GM18502 (cell line): Measurements from ENCODE around the gene MAST4.

ENCODE experiments used
- ATAC-seq: cut with Tn5 transposase; IDR thresholded peaks from one replicate; pipeline ENCODE4 v1.9.1; 2021; ENCODE audit warnings: mild to moderate bottlenecking; ENCODE audit not compliant: unreplicated experiment, poor library complexity

The MAST4 gene

DNA sequence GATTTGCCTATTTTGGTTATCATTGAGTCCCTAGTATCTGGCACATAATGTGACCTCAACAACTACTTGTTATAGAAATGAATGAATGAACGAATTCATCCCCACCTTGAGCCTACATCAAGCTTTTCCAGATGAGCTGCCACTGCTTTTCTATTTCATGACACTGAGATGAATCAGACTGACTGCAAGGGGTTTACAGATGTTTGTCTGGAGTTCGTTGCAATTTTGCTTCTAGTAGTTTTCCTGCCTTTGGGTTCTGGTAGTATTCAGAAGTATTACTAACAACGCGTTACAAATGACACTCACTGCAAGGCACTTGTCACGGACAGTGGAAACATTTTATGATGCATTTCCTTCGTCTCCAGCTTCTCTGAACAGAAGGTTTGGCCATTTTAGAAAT, 378.1 kb downstream of the MAST4 start:
- no peak for ATAC-seq

DNA sequence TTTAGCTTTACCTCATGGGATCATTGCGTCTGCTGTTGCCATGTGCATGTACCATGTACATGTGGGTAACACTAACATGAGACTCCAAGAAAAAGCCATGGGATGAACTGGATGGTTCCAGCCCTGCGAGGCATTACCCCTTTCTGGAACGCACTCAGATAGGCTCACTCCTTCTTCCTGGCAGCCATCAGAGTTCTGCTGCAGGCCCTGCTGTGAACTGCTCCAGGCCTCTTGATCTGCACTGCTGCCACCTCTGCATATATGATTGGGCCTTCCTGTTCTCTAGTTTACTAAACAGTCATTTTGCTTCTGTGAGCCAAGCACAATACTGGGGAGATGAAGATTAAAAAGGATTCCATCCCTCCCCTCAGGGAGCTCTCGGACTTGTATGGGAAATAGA, 379.9 kb downstream of the MAST4 start:
- ATAC-seq, result no peak

DNA sequence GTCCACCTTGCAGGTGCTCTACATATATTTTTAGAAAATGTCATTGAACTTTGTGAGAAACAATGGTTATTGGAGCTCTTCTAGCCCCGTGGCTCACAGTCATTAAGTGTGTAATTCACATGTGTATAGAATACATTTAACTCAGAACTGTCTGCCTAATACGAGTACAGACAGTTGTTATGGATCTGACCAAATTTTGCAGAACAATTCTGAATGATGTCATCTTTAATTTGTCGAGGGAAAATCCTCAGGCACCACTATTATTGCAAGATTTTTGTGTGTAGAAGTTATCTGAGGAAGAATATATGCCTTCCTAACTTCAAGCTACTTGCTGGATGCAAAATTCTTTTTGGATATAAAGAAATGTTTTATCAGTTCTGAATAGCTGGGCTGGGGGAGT, 383.5 kb downstream of the MAST4 start:
- no peak for ATAC-seq

DNA sequence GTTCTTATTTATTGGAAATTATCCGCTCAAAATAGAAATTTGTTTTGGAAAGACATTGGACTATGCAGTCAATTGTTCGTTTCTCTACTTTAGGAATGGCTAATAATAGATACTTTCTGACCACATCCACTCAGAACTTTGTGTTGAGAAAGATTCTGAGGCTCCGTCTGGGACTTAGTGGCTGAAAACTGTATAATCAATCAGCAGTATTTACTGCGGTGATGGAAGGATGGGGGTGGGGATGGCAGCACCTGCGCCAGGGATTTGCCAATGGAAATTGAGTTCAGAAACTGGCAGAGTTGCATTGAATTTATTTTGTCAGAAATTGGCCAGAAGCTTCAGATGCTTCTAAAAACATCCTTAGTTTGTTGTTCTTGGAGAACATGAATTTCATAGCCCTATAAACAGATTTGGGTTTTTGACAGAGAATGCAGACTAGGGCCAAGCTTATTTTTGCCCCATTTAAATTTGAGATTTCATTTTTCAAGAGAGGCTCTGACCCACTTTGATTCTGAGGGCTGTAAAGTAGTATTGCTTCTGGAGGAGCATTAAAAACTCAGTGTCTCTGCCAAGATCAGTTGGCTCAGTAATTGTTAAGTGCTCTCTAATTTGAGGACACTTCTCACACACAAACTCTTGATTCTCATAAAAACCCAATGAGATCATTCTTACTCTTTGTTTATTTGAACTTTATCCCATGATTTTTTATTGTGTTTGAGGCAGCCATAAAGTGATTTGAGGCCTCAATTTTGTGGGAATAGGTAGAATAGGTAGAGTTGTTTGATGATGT, 385.3 kb downstream of the MAST4 start:
- no peak for ATAC-seq

DNA sequence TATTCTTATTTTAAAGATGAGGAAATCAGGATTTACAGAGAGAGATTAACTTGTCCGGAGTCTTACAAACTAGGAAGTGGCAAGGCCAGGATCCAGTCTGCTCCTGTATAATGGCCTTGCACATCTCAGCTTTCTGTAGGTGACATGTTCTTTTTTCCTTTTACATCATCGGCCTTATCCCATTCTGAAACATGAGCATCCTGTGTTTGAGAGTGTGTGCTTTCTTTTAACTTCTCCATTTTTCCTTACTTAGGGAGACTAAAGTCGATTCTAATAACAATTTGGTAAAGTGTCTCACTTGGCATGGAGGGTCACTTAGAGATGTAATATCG, 385.8 kb downstream of the MAST4 start:
- ATAC-seq, result no peak

DNA sequence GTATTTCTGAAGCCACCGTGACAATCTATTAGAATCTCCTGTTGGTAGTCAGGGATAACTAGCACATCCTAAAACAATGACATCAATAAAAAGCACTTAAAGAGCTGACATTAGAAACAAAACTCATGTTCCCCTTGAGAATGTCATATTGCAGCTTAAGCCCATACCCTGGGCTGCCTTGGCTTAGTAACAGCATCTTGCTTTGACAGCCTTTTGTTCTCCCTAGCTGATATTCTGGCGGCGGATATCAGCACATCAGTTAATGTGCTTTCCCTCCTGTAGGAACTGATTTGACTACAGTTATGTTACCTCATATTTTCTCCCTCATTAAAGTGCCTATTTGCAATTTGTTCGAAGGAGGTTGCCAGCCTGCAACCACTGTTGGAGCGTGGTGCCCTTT, 386.3 kb downstream of the MAST4 start:
- ATAC-seq, result no peak

DNA sequence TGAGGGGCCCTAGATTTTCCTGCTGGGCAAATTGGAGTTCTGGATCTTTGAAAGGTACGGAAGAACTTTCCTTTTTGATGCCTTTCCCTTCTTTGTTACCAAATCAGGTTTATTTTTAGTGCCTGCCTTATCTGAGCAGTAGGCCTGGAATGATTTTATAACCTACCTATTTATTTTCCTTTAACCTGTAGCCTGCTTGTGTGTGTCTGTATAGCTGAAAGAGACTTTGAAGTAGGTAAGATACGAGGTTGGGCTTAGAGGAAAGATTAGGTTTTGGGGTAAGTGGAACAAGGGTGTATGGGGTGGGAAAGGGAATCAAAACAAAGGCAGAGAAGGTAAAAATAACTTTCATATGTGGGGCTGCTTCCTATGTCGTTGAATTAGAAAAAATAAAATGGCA, 389.2 kb downstream of the MAST4 start:
- no peak for ATAC-seq

DNA sequence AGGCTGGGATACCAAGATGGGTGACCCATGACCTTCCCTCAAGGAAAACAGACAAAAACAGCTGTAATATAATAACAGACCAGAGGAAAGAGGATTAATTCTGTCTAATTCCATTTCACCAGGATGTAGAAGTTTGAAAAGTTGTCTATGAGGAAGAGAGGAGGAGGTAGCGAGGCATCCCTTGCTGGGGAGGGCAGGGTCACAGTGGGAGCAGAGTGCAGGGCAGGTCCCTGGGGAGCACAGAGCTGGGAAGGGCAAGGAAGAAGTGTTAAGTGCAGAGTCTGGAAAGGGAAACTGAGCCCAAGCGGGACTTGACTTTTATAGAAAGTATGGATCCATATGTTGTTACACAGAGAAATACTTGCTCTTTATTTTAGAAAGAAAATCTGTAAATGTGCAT, 389.8 kb downstream of the MAST4 start:
- ATAC-seq, result no peak

DNA sequence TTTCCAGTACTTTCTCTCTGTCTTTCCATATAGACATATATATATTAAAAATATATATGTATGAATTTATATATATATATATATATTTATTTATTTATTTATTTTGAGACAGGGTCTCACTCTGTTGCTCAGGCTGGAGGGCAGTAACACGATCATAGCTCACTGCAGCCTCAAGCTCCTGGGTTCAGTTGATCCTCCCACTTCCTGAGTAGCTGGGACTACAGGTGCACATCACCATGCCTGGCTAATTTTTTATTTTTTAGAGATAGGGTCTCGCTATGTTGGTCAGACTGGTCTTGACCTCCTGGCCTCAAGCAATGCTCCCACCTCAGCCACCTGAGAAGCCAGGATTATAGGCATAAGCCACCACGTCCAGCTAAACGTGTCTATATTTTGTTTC, 390.3 kb downstream of the MAST4 start:
- ATAC-seq, result no peak

DNA sequence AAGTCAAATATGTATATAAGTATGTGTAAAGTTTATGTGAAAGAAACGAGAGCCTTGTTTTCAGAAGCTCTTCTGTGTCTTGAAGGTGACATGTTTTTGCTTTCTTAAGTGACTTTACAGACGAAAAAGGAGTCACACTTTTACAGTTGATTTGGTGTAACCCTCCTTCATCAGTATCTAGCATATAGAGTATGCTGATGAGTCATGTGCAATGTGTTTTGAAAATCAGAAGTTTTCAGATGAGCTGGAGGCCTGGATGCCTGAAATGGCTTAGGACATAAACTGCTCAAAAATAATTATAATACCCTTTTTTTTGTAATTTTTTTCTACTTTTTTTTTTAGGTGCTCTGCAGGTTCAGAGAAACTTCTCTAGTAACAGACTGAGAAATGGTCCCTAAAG, 390.9 kb downstream of the MAST4 start:
- ATAC-seq, result no peak

DNA sequence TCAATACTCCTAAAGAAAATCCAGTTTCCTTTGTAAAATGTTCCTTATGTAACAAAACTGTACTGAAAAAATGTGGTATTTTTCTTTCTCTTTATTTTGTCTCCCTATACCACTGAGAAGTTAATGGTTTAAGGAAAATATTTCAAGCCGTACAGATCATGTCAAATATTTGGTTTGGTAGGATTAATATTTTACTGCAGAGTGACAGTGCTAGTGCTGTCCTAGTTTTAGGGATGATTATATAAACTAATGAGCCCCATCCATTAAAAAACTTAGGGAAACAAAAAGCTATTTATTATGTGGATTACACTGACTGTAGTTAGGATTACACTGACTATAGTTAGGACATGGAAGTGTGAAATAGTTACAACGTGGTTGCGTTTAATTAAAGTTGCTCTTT, 391.3 kb downstream of the MAST4 start:
- ATAC-seq, result no peak

DNA sequence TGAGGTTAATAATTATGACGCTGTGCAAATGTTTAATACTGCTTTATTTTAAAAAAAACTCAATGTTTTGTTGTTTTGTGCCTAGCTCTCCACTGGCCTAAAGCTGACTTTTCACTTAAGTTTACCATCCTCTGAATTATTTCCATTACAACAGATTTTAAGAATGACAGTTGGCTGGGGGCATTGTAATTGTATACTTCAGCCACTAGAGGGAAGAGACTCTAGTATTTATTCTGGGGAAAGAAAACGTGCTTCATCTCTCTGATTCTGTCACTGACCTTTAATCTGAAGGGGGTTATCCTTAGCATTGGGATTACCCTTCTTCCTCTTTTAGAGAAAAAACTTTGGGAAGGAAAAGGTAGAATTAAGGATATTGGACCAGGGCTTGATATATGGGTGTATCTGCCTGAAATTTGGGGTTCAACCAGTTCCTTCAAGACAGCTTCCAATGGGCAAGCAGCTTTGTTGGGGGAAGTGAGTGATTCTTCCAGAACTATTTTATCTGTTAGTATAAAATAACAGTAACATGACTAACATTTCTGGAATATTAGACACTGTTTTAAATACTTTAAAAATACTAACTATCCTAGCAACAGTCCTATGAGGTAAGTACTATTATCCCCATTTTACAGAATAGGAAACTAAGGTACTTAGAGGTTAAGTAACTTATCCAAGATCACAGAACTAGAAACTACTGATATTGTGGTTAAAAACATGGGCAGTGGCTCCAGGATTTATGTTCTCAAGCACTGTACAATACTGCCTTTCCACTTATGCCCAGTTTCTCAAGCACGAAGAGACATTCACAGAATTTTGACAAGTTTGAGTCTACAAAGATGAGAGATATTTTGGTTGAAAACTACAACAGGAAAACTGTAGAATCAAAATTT, 392.0 kb downstream of the MAST4 start:
- peak; percentile 83 for ATAC-seq

DNA sequence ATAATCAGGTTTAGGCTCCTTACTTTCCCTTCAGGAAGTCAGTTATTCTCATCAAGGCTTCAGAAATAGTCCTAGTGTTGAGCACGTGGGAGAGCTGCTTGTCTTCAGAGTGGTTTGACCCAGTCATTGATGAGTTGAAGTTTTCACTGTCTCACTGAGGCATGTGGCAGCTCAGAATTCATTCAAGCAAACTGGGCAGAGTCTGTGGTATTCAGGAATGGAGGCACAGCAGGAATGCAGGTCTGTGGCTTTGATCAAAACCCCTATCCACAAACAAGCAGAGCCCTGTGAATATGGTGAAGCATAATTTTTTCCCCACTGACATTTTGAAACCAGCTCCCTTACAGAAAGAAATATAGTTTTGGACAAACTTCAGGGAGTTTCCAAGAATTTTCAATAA, 393.1 kb downstream of the MAST4 start:
- no peak for ATAC-seq

DNA sequence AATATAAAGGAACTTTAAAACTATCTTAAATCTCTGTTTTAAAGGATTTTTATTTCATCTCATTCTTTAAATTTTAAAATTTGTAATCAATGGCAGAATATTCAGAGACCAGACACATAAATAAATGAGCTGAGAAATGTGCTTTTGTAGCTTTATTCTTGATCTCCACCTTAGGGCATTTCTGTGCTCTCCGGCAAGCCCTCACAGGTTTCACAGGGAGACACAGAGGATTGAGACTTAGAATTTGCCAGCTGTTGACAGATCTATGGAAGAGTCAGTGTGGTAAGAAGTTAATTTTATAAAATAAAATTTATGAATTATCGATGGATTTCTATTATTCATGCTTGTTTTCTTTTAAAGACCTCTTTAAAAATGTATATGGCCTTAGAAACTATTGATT, 393.6 kb downstream of the MAST4 start:
- ATAC-seq, result no peak

DNA sequence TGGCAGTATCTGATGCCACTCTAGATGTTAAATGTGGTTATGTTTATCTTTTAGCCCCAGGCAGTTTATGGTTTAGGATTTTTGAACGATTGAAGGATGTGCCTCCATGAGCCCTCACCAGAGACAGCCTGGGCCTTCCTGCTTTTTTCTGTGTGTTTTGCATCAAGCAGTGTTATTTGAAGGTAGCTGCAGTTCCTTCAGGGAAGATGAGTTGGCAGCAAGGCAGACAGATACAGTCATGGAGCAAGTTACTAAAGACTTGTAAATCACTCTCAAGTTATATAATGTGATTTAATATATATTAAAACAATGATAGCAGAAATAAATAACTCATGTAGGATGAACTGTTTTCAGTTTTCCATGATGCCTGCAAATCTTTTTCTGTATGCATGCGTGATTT, 395.6 kb downstream of the MAST4 start:
- ATAC-seq, result no peak

DNA sequence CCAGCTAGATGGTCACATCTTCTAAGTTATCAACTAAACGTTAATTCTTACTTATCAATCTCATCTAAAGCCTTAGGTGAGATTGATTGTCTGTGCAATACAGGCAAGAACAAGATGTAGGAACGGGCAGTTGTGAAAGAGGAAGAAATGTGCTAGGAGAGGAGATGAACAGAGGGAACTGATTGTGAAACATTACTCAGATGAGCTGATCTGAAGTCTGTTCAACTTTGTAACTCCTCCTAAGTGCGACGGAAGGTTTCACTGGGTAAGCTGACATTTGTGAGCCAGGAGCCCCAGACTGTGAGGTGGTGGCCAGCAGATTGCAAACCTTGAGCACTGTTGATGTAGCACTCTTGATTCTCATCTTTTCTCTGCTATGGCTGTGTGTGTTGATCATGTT, 396.4 kb downstream of the MAST4 start:
- ATAC-seq, result no peak

DNA sequence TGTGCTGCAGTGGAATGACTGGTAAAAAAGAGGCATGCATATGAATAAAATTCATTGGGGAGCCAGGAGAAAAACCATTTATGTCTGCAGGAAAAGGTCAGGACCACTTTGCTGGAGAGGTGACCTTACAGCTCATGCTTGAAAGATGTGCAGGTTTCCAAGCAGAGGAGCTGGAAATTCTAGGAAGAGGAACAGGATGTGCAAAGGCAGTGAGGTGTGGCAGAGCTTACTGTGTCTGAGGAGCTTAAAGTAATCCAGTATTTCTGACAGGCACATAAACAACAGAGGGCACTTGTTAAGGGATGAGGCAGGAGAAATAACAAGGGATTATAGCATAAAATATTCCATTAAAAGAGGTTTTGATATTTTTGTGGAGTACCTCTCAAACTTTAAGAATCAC, 397.3 kb downstream of the MAST4 start:
- no peak for ATAC-seq

DNA sequence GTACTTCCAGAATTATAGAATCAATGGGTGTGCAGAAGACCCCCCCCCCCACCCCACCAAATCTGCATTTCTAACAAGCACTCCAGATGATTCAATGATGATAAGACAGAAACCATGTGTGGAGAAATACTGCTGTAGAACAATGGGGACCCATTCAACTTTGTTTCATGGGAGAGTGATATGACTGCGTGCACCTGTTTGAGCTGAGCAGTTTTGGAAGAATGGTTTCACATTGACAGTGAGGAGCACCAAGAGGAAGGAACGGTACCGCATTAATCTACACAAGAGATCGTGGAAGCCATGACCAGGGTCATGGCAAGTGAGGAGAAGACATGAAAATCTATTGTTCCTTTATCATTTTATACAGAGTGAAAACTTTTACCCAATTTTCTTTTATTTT, 397.7 kb downstream of the MAST4 start:
- no peak for ATAC-seq

DNA sequence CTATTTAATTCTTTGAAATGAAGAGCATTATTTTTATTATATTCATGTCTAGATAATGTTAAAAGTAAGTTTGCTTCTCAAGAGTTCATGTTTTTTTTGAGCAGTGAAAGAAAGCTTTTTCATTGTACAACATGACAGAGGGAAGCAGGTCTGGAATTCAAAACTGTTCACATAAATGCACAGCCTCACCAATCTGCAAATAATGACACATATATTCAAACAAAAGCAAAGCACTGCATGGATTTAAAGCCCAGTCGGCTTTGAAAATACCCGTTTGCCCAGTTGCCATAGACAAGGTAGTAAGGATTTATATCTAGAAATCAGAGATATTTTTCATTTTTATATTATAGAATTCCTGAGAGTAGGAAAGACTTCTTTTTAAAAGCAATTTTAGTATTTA, 398.6 kb downstream of the MAST4 start:
- no peak for ATAC-seq

DNA sequence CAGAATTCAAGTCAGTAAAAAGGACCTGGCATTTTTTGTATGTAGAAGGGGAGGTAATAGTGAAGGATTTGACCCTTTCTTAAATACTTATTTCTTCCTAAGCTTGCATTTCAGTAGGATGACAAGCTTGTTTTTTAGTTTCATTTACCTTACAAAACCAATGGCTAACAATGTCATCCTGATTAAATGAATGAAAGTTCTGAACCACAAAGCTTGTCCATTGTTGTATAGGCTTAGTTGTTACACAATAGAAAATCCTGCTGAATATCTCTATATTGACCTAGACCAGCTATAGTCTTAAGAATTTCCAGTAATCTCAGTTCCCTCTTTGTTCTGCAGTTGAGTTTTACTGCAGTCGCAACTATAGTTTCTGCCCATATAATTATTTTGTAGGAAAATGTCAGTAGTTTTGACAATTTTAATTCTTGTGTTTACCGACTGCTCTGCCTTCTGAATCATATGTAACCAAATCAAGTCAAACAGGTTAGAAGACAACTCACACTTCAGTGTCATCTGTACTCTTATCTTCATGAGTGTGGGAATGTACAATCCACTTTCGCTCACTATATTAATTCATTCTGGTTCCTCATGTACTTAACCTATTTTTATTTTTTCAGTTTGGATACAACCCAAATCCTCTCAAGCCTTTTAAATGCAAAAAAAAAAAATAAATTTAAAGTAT, 404.7 kb downstream of the MAST4 start:
- no peak for ATAC-seq
